Medulla oblongata (tissue), 1 donor: Measurements from ENCODE around the gene CEMIP2.

Experiments
- DNase-seq: peaks from one replicate; pipeline ENCODE4 v3.0.0-alpha.2; 2015; ENCODE audit errors: extremely low spot score

Gene CEMIP2

GRCh38 chr9:71638627-71639026 lies 129.7 kb downstream of the CEMIP2 start:
- peak; percentile 60 for DNase-seq

DNA sequence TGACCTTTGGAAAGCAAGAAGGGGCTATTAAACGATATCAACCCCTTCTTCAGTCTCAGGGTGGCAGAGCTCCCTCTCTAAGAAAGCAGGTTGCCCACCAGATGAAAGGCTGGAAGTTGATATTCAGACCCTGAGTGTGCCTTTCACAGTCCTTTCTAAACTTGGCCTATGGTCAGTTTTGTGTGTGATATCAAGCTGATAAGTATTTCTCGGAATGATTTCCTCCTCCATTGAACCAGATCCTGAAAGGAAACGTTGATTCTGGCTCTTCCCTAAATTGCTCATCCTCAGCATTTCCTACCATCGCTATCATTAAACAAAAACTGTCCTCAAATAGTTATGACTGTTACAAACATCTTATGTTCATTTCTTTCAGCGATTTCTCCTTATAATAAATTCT lies 130.4 kb downstream of the CEMIP2 start:
- DNase-seq: no peak

GRCh38 chr9:71637375-71637774 lies 130.9 kb downstream of the CEMIP2 start:
- no peak for DNase-seq

DNA sequence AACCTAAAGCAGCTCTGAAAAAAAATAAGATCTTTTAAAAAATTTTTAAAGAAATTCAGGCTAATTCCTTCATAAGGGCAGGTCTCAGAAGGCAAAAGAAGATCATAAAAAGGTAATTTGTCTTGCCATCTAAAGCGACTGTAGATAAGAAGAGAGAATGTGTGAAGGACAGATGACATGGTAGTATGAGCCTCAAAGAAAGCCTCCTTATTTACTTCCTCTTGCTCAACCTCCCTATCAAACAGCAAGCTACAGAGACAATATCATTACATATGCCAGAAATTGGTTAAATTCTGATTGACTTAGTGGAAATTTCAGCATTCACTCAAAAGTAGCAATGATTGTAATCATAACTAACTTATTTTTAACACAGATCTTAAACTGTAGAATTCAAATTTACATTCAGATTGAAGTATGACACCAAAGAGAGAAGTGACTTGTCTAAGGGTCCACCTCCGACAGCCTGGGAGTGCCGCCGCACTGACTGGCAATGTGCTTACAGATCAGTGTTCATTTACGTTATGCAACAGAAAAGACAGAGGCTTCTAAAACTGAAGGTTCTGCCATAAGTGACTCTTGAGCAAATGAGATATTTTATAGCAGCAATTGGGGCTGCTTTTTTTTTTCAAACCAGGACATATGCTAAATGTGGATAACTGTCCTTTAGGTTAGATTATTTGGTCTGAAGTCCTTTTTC lies 132.0 kb downstream of the CEMIP2 start:
- no peak for DNase-seq

DNA sequence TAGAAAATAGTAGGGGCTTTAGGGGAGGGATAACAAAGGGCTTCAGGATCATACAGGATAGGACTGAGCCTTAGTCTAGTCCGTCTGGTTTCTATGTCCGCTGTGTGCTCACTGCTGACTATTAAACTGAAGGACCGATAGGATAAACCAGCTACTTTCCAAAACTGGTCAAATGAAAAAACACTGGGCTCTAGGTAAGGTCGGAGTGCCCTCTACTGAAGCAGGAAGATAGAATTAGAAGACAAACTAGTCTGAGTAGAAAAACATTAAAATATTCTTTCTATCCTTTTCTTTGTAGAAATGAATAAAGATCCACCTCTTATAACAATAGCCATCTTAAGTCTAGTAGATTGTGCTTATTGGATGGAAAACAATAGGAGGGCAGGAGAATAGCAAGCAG lies 133.6 kb downstream of the CEMIP2 start:
- no peak for DNase-seq
